ENCODE measurements around the gene HHEX.

Gene HHEX

DNA sequence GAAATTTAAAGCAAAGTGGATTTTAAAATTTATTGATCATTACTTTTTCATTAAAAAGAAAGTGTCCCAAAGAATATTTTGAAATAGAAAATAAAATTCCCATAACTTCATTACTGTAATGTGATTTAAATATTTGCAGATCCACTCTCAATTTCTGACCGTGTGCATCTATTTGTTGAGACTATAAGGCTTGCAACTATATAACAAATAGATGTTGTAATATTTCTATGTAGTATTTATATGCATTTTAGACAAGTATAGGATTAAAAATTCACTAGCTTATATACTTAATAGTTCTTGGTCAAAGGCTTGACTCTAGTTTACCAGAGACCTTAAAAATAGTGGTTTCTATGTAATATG is 3.8 kb downstream of the HHEX start:
- Histone ChIP-seq H3K18ac (ENCODE audit: low read length) (no peak overlapping the region), H4K91ac (ENCODE audit: low read depth, low read length) (no peak overlapping the region), H3K9ac (ENCODE audit: low read length) (no peak overlapping the region), H3K23ac (ENCODE audit: low read length) (no peak overlapping the region), H3K4me1 (ENCODE audit: control insufficient read depth in 1 of 2, insufficient read depth in 2 of 2, low read length in 2 of 2) (peaks cover 21 to 26% of the 10 kb centered on the region in 2 experiments), H3K9me3 (ENCODE audit: insufficient read depth, low read depth, low read length) (peaks cover 5% of the 10 kb centered on the region), H3K14ac (ENCODE audit: low read length) (no peak overlapping the region), H3K36me3 (ENCODE audit: control insufficient read depth in 1 of 2, insufficient read depth in 2 of 2, low read length in 2 of 2) (no peaks in the 10 kb centered on the region), H2AFZ (ENCODE audit: insufficient read depth, low read length, poor library complexity) (no peak overlapping the region), H3K27me3 (ENCODE audit: insufficient read depth, low read length) (peaks cover 64% of the 10 kb centered on the region), H4K12ac (ENCODE audit: low read depth, low read length) (no peak overlapping the region), H2AK5ac (ENCODE audit: low read length) (no peak overlapping the region), H3K4ac (ENCODE audit: low read depth, low read length) (no peak overlapping the region), H3K79me1 (ENCODE audit: low read length) (no peaks in the 10 kb centered on the region), H3K27ac (ENCODE audit: low read depth, low read length) (no peak overlapping the region), H3K79me2 (ENCODE audit: control insufficient read depth, insufficient read depth, low read length, poor library complexity) (no peaks in the 10 kb centered on the region), H2BK5ac (ENCODE audit: low read depth, low read length, poor library complexity) (no peak overlapping the region), H3K4me3 (ENCODE audit: low read depth, low read length) (no peak overlapping the region), H3K4me2 (ENCODE audit: low read length) (no peak overlapping the region), H2BK12ac (ENCODE audit: low read length) (no peak overlapping the region), H4K8ac (ENCODE audit: low read depth, low read length) (no peak overlapping the region), H2BK120ac (ENCODE audit: insufficient read depth, low read length, poor library complexity) (no peak overlapping the region)
- DNase-seq, result no peak
- WGBS (ENCODE audit: extremely low coverage, insufficient coverage, insufficient read length), result no CpG with 5 or more reads among the region's 1 CpG

DNA sequence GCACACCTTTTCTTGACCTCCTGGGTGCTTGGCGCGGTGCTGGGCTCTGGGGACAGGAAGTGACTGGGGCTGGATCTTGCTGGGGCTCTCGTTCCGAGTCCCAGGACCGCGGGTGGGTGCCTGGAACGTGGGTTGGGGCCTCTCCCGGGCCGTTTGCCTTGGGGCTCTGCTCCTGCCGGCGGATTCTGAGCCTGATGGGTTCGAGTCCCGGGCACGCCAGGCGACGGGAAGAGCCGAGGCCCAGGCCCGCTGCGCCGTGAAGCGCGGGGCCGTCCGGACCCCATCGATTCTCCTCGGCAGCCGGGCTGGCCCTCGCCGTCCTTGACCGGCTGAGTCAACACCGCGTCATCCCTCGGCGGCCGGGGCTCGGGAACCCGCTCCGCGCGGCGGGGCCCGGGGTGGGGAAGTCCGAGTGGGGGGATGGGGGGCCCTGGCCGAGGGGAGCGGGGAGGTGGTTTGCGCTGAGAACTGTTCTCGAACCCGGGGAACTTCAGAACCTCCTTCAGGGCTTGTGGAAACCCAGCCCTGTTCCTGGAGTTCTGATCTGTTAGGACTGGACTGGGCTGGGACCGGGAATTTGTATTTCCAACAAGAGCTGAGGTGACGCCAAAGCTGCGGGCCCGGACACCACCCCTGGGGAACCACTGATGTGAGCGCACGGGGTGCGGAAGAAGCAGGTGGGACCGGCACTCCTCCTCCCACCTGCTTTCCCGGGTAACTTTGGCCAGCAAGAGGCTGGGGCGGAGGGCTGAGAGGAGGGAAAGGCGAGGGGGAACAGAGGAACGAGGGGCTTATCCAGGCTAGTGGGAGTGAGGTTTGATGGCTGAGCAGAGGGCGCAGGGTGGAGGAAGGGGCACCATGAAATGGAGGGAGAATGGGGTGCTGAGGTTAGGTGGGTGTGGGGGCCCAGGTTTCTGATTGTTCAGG is 6.2 kb downstream of the HHEX start:
- no peak overlapping the region for H3K4ac ChIP-seq (ENCODE audit: low read depth, low read length)
- H4K12ac ChIP-seq (ENCODE audit: low read depth, low read length), result peak overlapping the region; percentile 71
- DNase-seq, result no peak
- peak overlapping the region; percentile 50 for H3K4me2 ChIP-seq (ENCODE audit: low read length)
- no peaks in the 10 kb centered on the region for H3K79me1 ChIP-seq (ENCODE audit: low read length)
- H3K9me3 ChIP-seq (ENCODE audit: insufficient read depth, low read depth, low read length), result peaks cover 3% of the 10 kb centered on the region
- no peak overlapping the region for H3K18ac ChIP-seq (ENCODE audit: low read length)
- no peak overlapping the region for H2BK5ac ChIP-seq (ENCODE audit: low read depth, low read length, poor library complexity)
- no peak overlapping the region for H2AK5ac ChIP-seq (ENCODE audit: low read length)
- no peaks in the 10 kb centered on the region for H3K79me2 ChIP-seq (ENCODE audit: control insufficient read depth, insufficient read depth, low read length, poor library complexity)
- H3K36me3 ChIP-seq (ENCODE audit: control insufficient read depth in 1 of 2, insufficient read depth in 2 of 2, low read length in 2 of 2), result no peaks in the 10 kb centered on the region
- WGBS (ENCODE audit: extremely low coverage, insufficient coverage, insufficient read length), result no CpG with 5 or more reads among the region's 61 CpGs
- no peak overlapping the region for H2BK120ac ChIP-seq (ENCODE audit: insufficient read depth, low read length, poor library complexity)
- peak overlapping the region; percentile 16 for H3K14ac ChIP-seq (ENCODE audit: low read length)
- no peak overlapping the region for H3K23ac ChIP-seq (ENCODE audit: low read length)
- H3K4me3 ChIP-seq (ENCODE audit: low read depth, low read length), result no peak overlapping the region
- no peak overlapping the region for H3K9ac ChIP-seq (ENCODE audit: low read length)
- H3K27me3 ChIP-seq (ENCODE audit: insufficient read depth, low read length), result peaks cover 52% of the 10 kb centered on the region
- H4K91ac ChIP-seq (ENCODE audit: low read depth, low read length), result no peak overlapping the region
- H4K8ac ChIP-seq (ENCODE audit: low read depth, low read length), result no peak overlapping the region
- H2BK12ac ChIP-seq (ENCODE audit: low read length), result no peak overlapping the region
- H3K27ac ChIP-seq (ENCODE audit: low read depth, low read length), result no peak overlapping the region
- H2AFZ ChIP-seq (ENCODE audit: insufficient read depth, low read length, poor library complexity), result no peak overlapping the region
- H3K4me1 ChIP-seq (ENCODE audit: control insufficient read depth in 1 of 2, insufficient read depth in 2 of 2, low read length in 2 of 2), result peaks cover 7 to 16% of the 10 kb centered on the region in 2 experiments

DNA sequence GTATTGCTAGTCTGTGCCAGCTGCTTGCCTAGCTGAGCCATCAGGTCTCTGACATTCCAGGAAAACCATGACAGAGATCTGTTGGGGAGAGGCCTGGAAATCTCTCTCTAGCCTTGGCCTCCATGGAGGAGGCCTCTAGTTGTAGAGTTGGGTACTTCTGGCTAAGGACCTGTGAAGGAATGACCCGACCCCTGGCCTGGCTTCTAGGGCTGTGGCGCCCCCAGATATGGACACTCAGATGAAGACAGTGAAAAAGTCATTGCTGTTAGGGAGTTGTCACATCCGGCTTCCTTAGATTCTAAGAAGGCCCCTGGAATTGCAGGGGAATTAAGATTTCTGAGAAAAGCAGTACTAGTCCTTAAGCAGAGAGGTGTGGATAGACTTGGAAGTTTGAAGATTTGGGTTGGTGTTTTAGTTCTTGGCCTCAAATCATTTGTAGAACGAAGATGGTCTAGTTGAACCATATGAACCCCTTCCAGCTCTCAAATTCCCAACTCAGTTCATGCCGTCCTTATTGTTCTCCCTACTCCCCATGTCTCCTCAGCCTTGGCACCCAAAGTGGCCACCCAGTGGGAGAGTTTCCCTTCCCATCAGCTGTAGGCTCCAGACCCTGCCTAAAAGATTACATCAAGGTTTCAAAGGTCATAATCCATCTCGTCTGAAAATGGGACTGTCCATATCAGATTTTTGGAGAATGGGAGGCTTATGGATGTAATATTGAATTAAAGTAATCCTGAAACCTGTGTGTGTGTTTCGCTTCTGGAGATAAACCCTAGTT is 7.0 kb downstream of the HHEX start:
- Histone ChIP-seq H3K4me3 (ENCODE audit: low read depth, low read length) (no peak overlapping the region), H3K18ac (ENCODE audit: low read length) (no peak overlapping the region), H3K4me2 (ENCODE audit: low read length) (no peak overlapping the region), H3K79me1 (ENCODE audit: low read length) (no peaks in the 10 kb centered on the region), H3K27ac (ENCODE audit: low read depth, low read length) (no peak overlapping the region), H3K27me3 (ENCODE audit: insufficient read depth, low read length) (peaks cover 43% of the 10 kb centered on the region), H3K14ac (ENCODE audit: low read length) (no peak overlapping the region), H3K4me1 (ENCODE audit: control insufficient read depth in 1 of 2, insufficient read depth in 2 of 2, low read length in 2 of 2) (peaks cover 4 to 12% of the 10 kb centered on the region in 2 experiments), H4K91ac (ENCODE audit: low read depth, low read length) (no peak overlapping the region), H3K23ac (ENCODE audit: low read length) (no peak overlapping the region), H3K9ac (ENCODE audit: low read length) (no peak overlapping the region), H2BK5ac (ENCODE audit: low read depth, low read length, poor library complexity) (no peak overlapping the region), H4K12ac (ENCODE audit: low read depth, low read length) (no peak overlapping the region), H4K8ac (ENCODE audit: low read depth, low read length) (no peak overlapping the region), H3K9me3 (ENCODE audit: insufficient read depth, low read depth, low read length) (peaks cover 3% of the 10 kb centered on the region), H2BK12ac (ENCODE audit: low read length) (no peak overlapping the region), H3K4ac (ENCODE audit: low read depth, low read length) (no peak overlapping the region), H2AFZ (ENCODE audit: insufficient read depth, low read length, poor library complexity) (no peak overlapping the region), H2AK5ac (ENCODE audit: low read length) (no peak overlapping the region), H2BK120ac (ENCODE audit: insufficient read depth, low read length, poor library complexity) (no peak overlapping the region), H3K36me3 (ENCODE audit: control insufficient read depth in 1 of 2, insufficient read depth in 2 of 2, low read length in 2 of 2) (no peaks in the 10 kb centered on the region), H3K79me2 (ENCODE audit: control insufficient read depth, insufficient read depth, low read length, poor library complexity) (no peaks in the 10 kb centered on the region)
- WGBS (ENCODE audit: extremely low coverage, insufficient coverage, insufficient read length), result no CpG with 5 or more reads among the region's 7 CpGs
- no peak for DNase-seq

DNA sequence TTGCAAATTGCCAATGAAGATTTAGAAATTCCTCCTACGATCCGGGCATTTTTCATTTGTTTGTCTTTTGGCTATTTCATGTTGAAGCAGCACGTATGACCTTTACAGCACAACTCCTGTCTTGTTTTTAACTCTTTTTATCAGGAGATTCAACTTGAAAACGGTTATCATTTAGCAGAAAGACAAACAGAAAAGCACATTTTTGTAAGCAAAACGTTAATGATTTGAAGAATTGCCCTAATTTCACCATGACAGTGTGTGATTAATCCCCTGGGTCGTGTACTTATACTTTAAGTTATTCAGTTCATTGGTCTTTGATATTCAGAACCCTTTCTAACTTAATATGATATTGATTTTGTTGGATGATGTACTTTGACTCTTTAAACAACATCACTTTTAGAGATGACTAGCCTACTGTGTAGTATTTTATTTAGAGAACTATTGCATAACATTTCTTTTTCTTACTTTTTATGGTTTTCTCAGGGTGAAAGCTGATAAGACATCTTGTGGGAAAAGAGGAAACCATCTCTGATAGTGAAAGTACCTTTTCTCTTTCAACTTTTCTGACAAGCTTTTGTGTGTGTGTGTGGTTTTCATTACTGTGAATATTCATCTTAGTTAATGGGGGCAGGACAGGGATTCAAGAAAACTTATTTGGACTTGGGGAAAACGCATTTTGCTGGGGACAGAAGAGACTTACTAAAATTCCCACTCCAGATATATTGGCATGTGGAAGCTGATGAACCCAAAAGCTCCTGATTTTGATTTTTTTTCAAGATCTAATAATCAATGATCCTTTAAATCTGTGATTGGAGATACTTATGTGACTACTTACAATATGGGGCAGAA is 8.1 kb downstream of the HHEX start:
- Histone ChIP-seq H2BK120ac (ENCODE audit: insufficient read depth, low read length, poor library complexity) (no peak overlapping the region), H3K9me3 (ENCODE audit: insufficient read depth, low read depth, low read length) (no peaks in the 10 kb centered on the region), H3K27ac (ENCODE audit: low read depth, low read length) (no peak overlapping the region), H3K4ac (ENCODE audit: low read depth, low read length) (no peak overlapping the region), H3K36me3 (ENCODE audit: control insufficient read depth in 1 of 2, insufficient read depth in 2 of 2, low read length in 2 of 2) (no peaks in the 10 kb centered on the region), H3K4me1 (ENCODE audit: control insufficient read depth in 1 of 2, insufficient read depth in 2 of 2, low read length in 2 of 2) (peaks cover 4 to 7% of the 10 kb centered on the region in 2 experiments), H2AFZ (ENCODE audit: insufficient read depth, low read length, poor library complexity) (no peak overlapping the region), H2BK5ac (ENCODE audit: low read depth, low read length, poor library complexity) (no peak overlapping the region), H3K18ac (ENCODE audit: low read length) (no peak overlapping the region), H3K23ac (ENCODE audit: low read length) (no peak overlapping the region), H3K27me3 (ENCODE audit: insufficient read depth, low read length) (peaks cover 36% of the 10 kb centered on the region), H2AK5ac (ENCODE audit: low read length) (no peak overlapping the region), H3K79me1 (ENCODE audit: low read length) (no peaks in the 10 kb centered on the region), H4K91ac (ENCODE audit: low read depth, low read length) (no peak overlapping the region), H2BK12ac (ENCODE audit: low read length) (no peak overlapping the region), H4K8ac (ENCODE audit: low read depth, low read length) (no peak overlapping the region), H4K12ac (ENCODE audit: low read depth, low read length) (no peak overlapping the region), H3K9ac (ENCODE audit: low read length) (no peak overlapping the region), H3K4me3 (ENCODE audit: low read depth, low read length) (no peak overlapping the region), H3K79me2 (ENCODE audit: control insufficient read depth, insufficient read depth, low read length, poor library complexity) (no peaks in the 10 kb centered on the region), H3K4me2 (ENCODE audit: low read length) (no peak overlapping the region), H3K14ac (ENCODE audit: low read length) (no peak overlapping the region)
- no CpG with 5 or more reads among the region's 7 CpGs for WGBS (ENCODE audit: extremely low coverage, insufficient coverage, insufficient read length)
- no peak for DNase-seq
